NCI-H1048 (cell line): ENCODE data around the gene SGCA.
A peak's percentile ranks its signal among the peaks of the same experiment; 100 is the strongest.

ENCODE experiments used
- DNase-seq: peaks from one replicate; lab custom pipeline; 2025; lab: John Stamatoyannopoulos, UW

Gene SGCA

DNA sequence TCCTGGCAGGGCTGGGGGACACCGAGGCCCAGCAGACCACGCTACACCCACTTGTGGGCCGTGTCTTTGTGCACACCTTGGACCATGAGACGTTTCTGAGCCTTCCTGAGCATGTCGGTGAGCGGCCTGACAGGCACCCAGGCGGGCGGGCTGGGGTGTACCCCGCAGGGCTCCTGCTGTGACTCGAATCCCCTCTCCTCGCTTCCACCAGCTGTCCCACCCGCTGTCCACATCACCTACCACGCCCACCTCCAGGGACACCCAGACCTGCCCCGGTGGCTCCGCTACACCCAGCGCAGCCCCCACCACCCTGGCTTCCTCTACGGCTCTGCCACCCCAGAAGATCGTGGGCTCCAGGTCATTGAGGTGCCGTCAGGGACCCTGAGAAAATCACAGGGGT is 1.6 kb downstream of the SGCA start:
- no peak for DNase-seq

DNA sequence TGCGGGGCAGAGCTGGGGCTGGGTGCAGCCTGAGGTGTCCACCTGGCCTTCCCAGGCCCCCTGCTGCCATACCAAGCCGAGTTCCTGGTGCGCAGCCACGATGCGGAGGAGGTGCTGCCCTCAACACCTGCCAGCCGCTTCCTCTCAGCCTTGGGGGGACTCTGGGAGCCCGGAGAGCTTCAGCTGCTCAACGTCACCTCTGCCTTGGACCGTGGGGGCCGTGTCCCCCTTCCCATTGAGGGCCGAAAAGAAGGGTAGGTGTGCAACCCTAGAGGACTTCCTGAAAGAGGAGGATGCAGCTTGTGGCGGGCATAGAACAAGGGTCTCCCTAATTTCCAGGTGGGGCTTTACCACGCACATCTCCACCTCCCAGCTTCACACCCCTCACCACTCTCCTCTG is 2.5 kb downstream of the SGCA start:
- no peak for DNase-seq

DNA sequence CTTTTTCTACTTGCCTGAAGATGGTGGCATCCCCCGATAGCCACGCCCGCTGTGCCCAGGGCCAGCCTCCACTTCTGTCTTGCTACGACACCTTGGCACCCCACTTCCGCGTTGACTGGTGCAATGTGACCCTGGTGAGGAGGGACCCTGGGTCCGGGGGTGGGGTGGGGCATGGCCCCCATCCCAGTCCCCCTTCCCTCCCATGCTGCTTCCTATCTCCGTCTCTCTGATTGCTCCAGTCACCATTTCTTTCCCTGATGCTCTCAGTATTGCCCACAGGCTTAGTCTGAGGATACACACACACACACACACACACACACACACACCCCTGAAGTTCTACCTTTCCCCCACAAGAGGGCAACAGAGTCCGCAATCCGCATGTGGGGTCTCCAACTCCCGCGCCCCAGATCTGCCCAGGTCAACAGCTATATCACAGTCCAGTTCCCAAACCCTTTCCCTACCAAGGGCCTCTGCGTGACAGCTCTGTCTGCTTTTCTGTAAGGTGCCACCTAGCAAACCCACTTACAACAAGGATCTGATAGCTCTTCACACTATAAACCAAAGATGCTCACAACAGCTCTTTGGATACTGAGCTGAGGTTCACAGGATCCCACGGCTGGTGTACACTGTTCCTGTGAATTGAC is 3.4 kb downstream of the SGCA start:
- DNase-seq, result peak; percentile 52

DNA sequence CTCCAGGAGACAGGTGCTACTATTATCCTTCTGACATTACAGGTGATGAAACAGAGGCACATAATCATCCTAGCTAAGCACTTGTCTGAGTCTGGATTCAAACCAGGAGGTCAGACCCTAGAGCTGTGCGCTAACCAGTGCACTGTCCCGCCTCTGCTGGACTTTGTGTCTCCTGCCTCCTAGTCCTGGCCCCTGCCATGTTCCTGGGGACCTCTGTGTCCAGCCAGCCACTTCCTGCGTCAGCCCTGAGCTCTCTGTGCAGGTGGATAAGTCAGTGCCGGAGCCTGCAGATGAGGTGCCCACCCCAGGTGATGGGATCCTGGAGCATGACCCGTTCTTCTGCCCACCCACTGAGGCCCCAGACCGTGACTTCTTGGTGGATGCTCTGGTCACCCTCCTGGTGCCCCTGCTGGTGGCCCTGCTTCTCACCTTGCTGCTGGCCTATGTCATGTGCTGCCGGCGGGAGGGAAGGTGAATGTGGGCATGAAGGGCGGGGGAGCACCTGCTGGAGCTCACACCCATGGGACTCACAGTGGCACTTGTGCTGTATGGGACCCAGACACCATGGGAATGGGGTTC is 4.2 kb downstream of the SGCA start:
- no peak for DNase-seq

DNA sequence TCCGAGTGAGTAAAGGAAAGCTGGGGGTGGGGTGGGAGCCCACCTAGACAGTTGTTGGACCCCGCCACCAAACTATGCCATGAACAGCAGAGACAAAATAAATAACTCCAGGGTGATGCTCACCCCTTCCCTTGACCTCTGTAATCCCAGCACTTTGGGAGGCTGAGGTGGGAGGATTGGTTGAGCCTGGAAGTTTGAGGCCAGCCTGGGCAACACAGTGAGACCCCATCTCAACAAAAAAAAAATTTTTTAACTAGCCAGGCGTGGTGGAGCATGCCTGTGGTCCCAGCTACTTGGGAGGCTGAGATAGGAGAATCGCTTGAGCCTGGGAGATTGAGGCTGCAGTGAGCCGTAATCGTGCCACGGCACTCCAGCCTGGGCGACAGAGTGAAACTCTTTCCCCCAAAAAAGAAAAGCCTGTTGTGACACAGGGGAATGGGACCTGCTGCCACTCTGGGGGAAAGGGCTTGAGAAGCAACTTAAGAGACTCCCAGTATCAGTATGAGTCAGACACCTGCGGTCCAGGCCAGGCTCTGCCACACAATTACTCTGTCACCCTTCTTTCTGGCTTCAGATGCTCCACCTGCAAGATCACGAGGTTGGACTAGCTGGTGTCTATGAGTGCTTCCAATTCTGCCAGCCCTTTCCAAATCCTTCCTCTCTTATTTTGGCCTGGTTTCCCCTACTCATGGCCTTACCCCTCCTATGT is 5.0 kb downstream of the SGCA start:
- DNase-seq, result no peak

DNA sequence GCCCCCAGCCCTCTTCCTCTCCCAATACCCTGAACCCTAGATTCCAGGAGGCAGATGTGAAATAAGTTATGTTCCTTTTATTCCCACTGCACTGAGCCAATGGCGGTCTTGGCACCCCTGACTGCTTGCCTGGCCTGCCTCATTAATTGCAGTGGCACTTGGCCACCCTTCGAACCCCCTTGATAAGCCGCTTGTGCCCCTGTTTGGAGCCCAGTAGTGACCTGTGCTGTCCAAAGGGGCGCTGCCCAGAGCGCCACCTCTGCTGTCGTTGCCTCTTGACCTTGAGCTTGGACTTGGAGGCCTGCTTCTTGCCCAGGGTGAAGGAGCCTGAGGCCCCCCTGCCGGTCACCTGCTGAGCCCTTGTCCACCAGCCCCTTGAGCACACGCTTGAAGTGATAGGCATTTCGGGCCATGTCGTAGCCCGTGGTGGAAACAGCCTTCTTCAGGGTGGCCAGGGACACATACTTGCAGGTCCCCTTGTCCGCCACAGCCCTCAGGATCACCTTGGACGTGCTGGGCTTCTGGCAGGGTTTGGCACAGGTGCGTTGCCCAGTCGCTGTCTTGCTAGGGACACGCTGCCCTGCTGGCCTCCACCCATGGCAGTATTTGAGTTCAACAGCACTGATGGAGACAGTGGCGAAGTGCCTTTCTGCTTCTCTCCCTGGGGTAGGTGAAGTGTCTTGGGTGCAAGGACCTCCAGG is 5.7 kb downstream of the SGCA start:
- DNase-seq, result no peak

DNA sequence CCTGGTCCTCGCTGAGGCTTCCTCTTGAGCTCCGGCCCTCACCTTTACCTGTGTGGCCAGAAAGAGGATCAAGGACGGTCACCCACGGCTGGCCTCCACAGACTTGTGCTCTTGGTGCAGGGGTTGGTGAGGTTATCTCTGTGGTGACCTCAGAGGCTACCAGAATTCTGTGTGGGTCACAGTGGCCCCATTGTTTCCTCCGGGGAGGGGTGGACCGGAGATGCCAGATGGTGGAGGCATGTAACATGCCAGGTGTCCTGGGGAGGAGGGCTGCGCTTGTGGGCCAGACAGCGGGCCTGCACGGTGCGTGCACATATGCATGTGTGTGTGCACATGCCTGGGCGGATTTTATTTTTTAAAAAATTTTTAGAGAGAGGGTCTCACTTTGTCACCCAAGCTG is 6.3 kb downstream of the SGCA start:
- DNase-seq, result no peak

DNA sequence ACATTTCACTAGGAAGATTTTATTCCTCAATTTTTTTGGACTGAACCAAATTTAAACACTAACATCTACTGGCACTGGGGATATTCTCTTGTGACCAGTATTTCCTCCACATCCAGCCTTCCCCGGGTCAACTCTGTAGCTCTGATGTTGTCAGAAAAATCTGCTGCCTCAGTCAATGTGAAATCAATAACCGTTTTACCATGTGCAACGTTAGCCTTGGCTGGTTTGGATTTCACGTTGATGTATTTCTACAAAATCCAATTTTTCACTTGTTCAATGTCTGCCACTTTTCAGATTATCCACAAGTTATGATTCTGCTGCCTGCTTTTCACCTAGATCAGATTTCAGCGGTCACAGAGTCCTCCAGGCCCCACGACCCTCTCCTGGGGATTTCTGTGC is 7.1 kb downstream of the SGCA start:
- DNase-seq, result no peak

DNA sequence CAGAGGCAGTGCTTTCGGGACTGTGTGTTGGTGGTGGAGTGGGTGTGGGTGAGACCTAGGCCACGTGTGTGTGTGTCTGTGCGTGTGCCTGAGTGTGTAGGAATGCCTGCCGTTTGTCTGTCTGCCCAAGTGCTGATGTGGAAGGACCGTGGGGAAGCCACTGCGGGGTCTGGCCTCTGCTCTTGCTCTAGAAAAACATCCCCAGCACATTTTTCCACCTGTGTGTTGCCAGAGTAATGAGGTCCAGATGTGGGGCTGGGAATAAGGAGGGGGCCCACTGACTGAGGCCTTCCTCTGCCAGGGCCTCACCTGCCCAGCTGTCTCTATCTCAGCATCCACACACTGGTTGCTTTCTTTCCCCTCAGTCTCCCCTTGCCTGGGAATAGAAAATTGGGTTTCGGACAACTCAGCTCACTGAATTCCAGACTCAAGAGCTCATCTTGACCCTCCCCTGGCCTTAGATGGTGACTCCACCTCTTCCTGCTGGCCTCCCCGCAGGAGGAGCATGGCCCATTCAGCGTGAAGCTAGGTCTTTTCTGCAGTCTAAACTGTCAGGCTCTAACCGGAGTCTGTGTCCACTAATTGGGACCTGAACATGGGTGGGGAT is 7.6 kb downstream of the SGCA start:
- DNase-seq, result no peak

DNA sequence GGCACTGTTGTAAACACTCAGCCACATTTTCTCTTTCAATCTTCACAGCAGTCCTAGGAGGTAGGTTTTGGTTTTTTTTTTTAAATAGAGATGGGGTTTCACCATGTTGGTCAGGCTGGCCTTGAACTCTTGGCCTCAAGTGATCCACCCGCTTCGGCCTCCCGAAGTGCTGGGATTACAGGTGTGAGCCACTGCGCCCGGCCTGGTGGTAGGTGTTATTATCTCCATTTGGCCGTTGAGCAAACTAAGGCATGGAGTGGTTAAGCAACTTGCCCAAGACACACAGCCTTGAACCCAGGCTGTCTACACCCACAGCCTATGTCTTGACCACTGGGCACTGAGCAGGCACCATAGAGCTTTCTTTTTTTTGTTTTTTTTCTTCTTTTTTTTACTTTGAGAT is 8.6 kb downstream of the SGCA start:
- no peak for DNase-seq

DNA sequence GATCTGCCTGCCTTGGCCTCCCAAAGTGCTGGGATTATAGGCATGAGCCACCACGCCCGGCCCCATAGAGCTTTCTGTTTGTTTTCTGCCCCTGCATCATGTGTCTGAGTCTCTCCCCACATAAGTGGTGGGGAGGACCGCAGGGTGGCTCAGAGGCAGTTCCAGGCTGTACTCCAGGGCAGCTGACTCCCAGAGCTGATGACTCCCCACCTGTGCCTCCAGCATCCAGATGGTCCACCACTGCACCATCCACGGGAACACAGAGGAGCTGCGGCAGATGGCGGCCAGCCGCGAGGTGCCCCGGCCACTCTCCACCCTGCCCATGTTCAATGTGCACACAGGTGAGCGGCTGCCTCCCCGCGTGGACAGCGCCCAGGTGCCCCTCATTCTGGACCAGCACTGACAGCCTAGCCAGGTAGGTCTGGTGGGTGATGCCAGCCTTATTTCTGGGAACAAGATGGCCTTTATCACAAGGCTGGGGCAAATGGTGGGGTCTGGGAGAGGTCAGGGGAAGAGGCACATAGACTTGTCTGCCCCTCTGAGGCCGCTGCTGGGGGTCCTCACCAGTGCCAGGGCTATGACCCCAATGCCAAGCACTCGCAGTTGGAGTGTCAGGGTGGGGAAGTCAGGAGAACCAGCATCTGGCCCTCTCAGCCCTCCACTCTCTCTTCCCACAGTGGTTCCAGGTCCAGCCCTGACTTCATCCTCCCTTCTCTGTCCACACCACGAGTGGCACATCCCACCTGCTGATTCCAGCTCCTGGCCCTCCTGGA is 9.4 kb downstream of the SGCA start:
- no peak for DNase-seq

DNA sequence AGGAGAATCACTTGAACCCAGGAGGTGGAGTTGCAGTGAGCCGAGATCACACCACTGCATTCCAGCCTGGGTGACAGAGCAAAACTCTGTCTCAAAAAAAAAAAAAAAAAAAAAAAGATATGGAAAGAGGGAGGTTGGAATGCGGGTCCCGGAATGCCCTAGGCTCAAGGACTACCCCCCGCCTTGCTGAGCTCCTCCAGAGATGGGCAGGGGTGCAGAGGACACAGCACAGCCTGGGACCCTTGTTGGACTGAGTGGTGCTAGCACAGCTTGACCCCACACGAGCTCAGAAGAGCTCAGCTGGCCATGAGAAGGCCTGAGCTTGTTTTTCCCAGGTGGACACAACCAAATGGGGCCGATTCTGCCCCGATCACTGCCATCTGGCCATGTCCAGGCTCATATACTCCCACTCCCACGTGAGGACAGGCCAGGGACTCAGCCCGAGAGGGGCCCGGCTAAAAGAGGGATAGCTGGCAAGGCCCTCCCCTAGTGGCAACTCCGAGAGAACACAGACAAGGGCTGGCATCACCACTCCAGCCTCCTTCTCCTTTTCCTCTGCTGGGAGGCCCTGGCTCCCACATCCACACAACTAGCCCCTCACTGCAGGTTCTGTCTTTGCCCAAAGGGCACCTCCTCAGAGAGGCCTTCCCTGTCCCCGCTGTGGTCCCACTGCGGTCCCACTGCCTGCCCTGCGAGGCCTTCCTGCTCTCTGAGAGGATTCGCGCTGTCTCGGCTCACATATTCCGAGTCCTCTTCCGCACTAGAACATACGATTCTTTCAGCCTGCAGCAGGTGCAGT is 11.0 kb downstream of the SGCA start:
- no peak for DNase-seq

DNA sequence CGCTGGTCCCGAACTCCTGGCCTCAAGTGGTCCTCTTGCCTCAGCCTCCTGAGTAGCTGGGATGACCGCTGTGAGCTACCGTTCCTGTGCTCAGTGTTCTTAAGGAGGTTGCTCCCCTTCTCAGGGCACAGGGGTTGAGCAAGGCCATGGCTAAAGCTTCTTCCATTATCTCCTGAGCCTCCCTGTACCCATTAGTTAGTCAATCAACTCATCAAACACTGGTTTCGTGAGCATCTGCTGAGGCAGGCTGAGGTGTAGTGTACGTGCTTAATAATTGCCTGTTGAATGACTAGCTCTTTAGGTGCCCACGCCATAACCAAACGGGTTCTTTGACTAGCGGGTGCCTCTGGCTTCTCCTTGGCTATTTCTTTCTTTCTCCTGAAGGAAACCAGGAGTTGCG is 11.7 kb downstream of the SGCA start:
- DNase-seq, result no peak

DNA sequence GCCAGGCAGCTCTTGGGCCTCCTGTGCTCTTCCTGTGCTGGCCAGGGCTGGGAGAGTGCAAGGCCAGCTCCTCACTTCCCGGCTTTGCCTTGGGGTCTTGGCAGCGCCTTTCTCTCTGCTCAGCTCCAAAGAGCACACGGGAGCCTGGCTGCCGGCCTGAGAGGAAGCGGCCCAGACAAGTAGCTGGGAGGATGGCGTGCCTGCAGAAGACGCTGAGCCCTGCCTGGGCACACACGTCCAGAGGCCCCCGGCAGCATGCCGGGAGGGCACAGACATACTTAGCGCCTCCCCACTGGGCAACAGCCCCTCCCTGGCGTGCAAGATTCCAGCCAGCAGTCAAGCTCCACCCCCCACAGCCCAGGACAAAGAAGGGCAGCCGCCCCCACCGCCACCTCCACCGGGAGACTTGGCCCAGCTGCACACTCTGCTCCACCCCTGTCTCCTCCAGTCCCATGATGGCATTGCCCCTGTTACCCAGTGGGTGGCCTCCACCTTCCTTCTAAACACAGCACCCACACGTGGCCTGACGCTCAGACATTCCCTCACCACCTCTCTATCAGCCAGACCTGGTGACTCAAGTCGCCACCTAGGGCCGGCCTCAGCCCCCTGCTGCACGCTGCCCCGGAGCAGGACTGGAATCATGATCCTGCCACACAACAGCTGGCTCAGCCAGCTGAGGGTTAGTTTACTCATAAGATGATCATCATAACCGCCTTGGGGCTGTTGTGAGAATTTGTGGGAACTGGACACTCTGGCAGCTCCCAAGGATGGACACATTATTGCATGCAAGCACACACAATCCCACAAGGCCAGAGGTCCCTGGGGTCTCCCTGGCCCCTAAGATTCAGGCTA is 12.4 kb downstream of the SGCA start:
- no peak for DNase-seq

DNA sequence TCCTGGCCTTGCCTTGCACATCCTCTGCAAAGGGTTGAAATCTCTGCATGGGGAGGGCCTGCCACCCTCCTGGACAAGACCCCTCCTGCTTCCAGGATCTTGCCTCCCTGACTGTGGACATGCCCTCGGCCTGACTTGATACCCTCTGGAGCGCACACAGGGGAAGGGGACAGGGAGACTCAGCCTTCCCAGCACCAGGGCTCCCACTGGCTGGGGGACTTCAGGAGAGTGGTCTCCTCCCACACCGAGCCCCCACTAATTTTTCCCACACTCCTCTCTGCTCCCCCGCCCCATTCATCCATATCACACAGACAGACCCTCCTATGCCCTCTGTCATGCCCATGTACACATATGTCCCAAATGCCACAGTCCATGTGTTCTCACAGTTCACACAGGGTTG is 14.3 kb downstream of the SGCA start:
- no peak for DNase-seq

DNA sequence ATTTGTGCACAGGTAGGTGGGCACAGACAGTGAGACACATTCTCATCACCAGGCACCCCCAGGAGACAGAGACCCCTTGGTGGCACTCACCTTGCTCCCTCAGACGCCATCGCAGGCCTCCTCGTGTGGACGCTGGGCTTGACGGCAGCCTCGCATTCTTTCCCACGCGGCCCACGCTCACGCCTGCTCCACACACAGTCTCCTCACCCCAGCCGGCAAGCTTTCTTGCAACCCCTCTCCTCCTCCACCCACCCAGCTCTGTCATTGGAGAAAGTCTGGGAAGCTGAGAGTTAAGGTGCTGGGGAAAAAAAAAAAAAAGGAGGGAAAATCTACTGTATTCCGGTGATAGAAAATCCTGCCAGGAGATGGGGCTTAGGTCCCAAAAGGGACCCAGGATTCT is 14.8 kb downstream of the SGCA start:
- DNase-seq, result no peak

DNA sequence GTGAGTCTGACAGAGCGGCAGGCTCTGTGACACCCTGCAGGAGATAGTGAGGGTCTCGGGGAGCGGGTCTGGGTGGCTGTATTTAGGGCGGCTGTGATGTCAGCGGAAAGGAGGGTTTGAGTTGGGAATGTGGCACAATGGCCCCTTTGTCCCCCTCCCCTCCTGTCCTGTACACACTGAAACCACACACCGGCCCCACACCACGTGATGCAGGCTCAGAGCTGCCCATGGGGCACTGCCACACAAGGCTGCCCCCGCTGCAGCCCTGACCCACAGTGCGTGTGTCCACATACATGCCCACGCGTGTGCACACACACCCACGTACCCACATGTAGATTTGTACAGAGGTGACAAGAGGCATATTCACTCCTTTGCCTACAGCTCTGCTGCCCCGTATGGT is 15.3 kb downstream of the SGCA start:
- DNase-seq, result no peak

DNA sequence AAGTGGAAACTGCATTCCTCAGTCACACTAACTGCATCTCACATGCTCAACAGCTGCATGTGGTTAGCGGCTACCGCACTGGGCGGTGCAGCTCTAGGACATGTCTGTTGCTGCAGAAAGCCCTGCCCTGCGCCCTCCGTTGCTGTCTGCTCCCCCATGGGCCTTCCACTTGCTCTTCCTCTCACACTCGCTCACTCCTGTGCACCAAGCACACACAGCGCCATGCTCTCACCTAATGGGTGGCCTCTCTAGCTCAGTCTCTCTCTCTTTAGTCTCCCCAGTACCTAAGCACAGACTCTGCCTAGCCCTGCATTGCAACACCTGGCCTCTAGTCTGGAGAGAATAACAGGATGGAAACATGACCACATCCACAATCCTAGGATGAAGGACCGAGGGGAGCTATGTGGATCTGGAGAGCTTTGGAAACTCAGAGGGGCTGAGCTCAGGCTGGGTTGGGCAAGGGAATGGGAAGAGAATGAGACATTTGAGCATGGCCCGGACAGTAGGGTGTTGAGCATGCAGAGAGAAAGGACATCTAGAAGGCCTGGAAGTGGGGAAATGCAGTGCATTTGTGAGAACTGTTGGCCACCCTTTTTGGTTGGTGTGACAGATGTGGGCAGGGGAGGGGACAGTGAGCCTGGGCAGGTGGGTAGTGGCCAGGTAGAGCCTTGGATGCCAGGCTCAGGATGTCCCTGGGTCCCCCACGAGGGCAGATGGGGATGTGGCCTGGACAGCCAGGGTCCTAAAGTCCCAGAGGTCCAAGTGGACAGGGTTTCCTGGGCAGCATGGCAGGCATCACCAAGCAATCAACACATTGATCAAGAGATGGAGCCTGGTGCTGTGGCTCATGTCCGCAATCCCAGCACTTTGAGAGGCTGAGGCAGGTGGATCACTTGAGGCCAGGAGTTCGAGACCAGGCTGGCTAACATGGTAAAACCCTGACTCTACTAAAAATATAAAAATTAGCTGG is 16.1 kb downstream of the SGCA start:
- no peak for DNase-seq
